ENCODE results near the gene ANO10.
"Not testable (repeated sequence)": the region's sequence is repeated elsewhere in the genome, so short reads cannot be mapped to it uniquely, and the experiment has no call there.

ANO10 gene

DNA sequence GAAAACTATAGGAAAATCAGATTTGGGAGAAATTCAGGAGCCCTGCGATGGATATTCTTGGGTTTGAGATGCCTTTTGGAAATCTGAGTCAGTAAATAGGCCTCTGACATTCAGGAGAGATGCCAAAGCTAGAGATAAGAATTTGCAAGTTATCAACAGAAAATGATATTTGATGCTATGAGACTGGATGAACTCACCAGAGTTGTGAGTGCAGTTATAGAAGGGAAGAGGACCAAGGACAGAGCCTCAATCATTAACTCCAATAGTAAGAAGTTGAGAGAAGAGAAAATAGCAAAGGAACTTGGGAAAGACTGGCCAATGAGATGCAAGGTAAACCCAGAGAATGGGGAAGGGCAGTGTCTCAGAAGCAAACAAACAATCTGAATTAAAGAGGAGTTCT lies 7.9 kb upstream of the ANO10 start:
- in situ Hi-C loops (cut with MboI; ENCODE audit: low sequenced_read_pairs): no loop called here

- in situ Hi-C loops (cut with MboI; ENCODE audit: low sequenced_read_pairs): no loop called here
Measured at GRCh38 chr3:43629257-43629656, 7.4 kb upstream of the ANO10 start.

GRCh38 chr3:43627360-43627759 lies 5.5 kb upstream of the ANO10 start:
- in situ Hi-C loops (cut with MboI; ENCODE audit: low sequenced_read_pairs): no loop called here

DNA sequence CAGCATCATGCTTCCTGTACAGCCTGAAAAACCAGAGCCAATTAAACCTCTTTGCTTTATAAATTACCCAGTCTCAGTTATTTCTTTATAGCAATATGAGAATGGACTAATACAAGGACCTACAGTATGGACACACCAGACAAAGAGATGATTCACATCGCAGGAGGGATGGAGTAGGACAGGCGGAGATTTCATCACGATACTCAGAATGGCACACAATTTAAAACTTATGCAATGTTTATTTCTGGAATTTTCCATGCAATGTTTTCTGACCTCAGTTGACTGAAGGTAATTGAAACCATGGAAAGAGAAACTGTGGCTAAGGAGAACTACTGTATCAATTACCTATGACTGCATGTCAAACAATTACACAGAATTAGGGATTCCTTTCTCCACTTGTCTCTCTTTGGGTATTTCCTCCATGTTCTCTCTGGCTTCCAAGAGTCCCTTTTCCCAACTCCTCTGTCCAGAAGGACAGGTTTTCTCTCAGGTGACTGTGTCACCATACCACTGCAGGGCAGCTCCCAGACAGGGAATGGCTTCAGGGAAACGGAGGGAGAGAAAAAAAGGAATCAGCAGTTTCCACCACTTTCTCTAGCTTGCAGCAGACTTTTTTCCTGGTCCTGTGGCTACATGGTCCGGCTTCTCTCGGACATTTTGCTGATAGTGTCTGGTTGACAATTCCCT lies 3.0 kb upstream of the ANO10 start:
- in situ Hi-C loops (cut with MboI; ENCODE audit: low sequenced_read_pairs): no loop called here

GRCh38 chr3:43620831-43621655 lies 768 bp downstream of the ANO10 start:
- in situ Hi-C loops (cut with MboI; ENCODE audit: low sequenced_read_pairs): no loop called here

DNA sequence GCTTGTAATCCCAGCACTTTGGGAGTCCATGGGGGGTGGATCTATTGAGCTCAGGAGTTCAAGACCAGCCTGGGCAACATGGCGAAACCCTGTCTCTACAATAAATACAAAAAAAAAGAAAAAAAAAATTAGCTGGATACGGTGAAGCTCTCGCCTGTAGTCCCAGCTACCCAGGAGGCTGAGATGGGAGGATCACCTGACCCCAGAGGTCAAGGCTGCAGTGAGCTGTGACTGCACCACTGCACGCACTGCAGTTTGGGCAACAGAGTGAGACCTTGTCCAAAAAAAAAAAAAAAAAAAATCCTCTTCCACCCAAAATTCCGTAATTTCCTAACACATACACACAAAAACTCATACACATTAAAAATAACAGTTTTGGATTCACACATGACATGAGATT lies 2.2 kb downstream of the ANO10 start:
- in situ Hi-C loops (cut with MboI; ENCODE audit: low sequenced_read_pairs): no loop called here

DNA sequence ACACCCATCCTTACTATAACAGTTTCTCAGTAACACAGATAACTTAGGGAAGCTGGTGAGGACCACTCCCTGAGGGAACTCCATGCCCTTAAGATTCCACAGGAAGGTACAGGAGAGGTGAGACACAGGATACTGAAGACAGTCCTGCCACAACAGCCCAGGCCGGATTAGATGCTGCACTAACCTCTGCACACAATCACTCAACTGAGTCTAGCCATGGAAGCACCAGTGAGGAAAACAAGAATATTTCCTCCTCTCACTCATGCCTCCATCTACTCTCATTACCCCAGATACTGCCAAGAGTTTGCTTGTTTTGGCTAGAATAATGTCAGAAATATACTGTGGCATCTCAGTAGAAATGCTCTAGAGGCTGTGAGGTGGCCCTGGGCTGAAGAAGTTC lies 3.7 kb downstream of the ANO10 start:
- in situ Hi-C loops (cut with MboI; ENCODE audit: low sequenced_read_pairs): no loop called here

GRCh38 chr3:43616034-43616433 lies 5.8 kb downstream of the ANO10 start:
- in situ Hi-C loops (cut with MboI; ENCODE audit: low sequenced_read_pairs): no loop called here

GRCh38 chr3:43615133-43615532 lies 6.7 kb downstream of the ANO10 start:
- in situ Hi-C loops (cut with MboI; ENCODE audit: low sequenced_read_pairs): no loop called here

DNA sequence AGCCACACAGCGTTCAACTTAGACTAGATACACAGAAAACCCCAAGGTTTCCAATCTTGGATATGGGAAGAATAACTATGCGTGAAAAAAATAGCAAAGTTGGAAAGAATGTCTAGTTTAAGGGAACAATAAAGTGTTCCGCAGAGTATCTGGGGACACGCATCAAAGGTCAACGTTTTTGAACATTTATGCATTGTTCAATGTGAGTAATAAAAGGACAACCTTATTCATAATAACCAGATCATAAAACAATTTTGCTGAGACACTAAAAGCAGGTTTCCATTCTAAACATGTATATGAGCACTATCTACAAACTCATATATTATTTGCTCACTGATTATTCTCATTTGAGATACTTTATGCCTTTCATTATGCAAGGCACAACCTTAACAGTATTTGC lies 7.8 kb downstream of the ANO10 start:
- in situ Hi-C loops (cut with MboI; ENCODE audit: low sequenced_read_pairs): no loop called here

- in situ Hi-C loops (cut with MboI; ENCODE audit: low sequenced_read_pairs): no loop called here
Measured at GRCh38 chr3:43612419-43612818, 9.4 kb downstream of the ANO10 start.

DNA sequence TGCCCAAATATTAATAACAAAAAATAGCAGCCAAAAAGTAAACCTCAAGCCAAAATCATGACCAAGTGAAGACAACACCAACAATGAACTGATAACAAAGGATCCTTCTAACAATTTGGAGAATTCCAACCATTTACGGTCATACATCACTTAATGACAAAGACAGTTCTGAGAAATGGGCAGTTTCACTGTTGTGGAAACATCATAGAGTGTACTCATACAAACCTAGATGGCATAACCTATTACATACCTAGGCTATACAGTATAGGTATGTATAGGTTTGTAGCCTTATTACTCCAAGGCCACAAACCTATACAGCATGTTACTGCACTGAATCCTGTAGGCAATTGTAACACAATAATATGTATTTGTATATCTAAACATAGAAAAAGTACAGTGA lies 12.4 kb downstream of the ANO10 start:
- in situ Hi-C loops (cut with MboI; ENCODE audit: low sequenced_read_pairs): no loop called here

- in situ Hi-C loops (cut with MboI; ENCODE audit: low sequenced_read_pairs): no loop called here
Measured at GRCh38 chr3:43608751-43609150, 13.1 kb downstream of the ANO10 start.

- in situ Hi-C loops (cut with MboI; ENCODE audit: low sequenced_read_pairs): no loop called here
Measured at GRCh38 chr3:43606284-43606683, 15.5 kb downstream of the ANO10 start.

GRCh38 chr3:43599959-43600358 lies 21.9 kb downstream of the ANO10 start:
- in situ Hi-C loops (cut with MboI; ENCODE audit: low sequenced_read_pairs): not testable (repeated sequence)

DNA sequence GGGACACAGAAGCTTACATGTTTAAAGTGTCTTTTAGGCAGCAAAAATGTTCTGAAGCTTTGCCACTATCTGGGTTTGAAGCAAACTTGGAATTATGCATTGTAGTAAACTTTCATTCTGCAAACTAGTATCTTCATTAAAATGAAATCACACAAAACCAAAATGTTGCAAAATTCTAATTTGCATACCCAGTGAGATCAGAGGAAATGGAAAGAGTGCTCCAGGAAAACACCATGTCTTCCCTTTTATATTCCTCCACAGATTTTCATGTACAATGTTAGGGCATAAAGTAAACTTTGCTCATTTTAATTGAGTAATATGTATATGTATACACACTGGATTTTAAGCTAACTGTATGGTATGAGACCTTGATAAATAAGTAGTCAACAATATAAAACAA lies 23.9 kb downstream of the ANO10 start:
- in situ Hi-C loops (cut with MboI; ENCODE audit: low sequenced_read_pairs): no loop called here

DNA sequence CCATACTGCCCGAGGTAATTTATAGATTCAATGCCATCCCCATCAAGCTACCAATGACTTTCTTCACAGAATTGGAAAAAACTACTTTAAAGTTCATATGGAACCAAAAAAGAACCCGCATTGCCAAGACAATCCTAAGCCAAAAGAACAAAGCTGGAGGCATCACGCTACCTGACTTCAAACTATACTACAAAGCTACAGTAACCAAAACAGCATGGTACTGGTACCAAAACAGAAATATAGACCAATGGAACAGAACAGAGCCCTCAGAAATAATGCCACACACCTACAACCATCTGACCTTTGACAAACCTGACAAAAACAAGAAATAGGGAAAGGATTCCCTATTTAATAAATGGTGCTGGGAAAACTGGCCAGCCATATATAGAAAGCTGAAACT lies 25.6 kb downstream of the ANO10 start:
- in situ Hi-C loops (cut with MboI; ENCODE audit: low sequenced_read_pairs): not testable (repeated sequence)

- in situ Hi-C loops (cut with MboI; ENCODE audit: low sequenced_read_pairs): not testable (repeated sequence)
Measured at GRCh38 chr3:43595280-43595679, 26.5 kb downstream of the ANO10 start.

- in situ Hi-C loops (cut with MboI; ENCODE audit: low sequenced_read_pairs): not testable (repeated sequence)
Measured at GRCh38 chr3:43593588-43593987, 28.2 kb downstream of the ANO10 start.

- in situ Hi-C loops (cut with MboI; ENCODE audit: low sequenced_read_pairs): not testable (repeated sequence)
Measured at GRCh38 chr3:43591866-43592265, 29.9 kb downstream of the ANO10 start.

DNA sequence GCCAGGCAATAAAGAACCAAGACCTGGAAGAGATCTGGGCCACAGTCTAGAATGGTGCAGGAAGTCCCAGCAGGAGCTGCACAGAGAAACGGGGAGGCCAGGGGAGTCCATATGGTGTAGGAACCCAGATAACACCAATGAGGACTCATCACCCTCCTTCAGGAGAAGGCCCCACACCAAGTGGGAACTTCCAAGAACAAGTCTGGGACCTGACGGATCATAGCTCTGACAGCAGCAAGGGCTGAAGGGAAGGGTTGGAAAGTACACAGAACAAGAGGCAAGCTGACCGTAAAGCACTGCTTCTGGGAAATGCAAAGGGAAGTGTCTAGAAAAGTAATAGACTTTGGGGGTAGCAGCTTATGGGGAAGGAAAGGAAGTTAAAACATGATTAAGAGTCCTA lies 34.5 kb downstream of the ANO10 start:
- in situ Hi-C loops (cut with MboI; ENCODE audit: low sequenced_read_pairs): no loop called here

- in situ Hi-C loops (cut with MboI; ENCODE audit: low sequenced_read_pairs): no loop called here
Measured at GRCh38 chr3:43584043-43584826, 37.6 kb downstream of the ANO10 start.

Data from HL-60/S4 treated with phorbol 12-myristate 13-acetate at 8.2 ng/mL for 4 days and 3 days (cell line).